Transverse colon (tissue), 4 donors: ENCODE data around the gene INPPL1. TPM values are rescaled to one million over a fixed set of nuclear protein-coding genes. Genes with fewer than 3 reads are reported as not detected.

ENCODE experiments used
- DNase-seq: peaks from one replicate; pipeline ENCODE4 v3.0.0-alpha.2; 2019
- H3K27ac ChIP-seq, 4 donors: fragments of 200-600 bp; sonication (generic); 2 replicates each; pipeline ENCODE4 v1.5.1; 2016 to 2018; ENCODE audit warnings: inconsistent platforms in 4 of 4
- H3K27me3 ChIP-seq: fragments of 200-600 bp; sonication (generic); 2 replicates; pipeline ENCODE4 v1.5.1; 2017; ENCODE audit warnings: inconsistent platforms
- H3K36me3 ChIP-seq, 4 donors: fragments of 200-600 bp; sonication (generic); 2 replicates each; pipeline ENCODE4 v1.5.1; 2017 to 2019; ENCODE audit warnings: inconsistent platforms in 4 of 4
- H3K4me1 ChIP-seq, 4 donors: fragments of 200-600 bp; sonication (generic); 2 replicates each; pipeline ENCODE4 v1.5.1; 2017 to 2020; ENCODE audit warnings: inconsistent platforms in 4 of 4
- H3K4me3 ChIP-seq, 4 donors: fragments of 200-600 bp; sonication (generic); 1 replicate in 1 of 4; 2 replicates in 3 of 4; pipeline versions ENCODE4 v1.5.1 to v1.6.1; 2017 to 2019; ENCODE audit warnings: inconsistent platforms in 4 of 4
- H3K9me3 ChIP-seq, 2 donors: fragments of 200-600 bp; sonication (generic); 2 replicates each; pipeline ENCODE4 v1.5.1; 2017 to 2019; ENCODE audit warnings: inconsistent platforms in 2 of 2
- CTCF ChIP-seq, 5 experiments: fragments of 200-600 bp in 3 of 5; fragments of 450-650 bp in 2 of 5; sonication (generic) in 3 of 5; IDR thresholded peaks; 1 replicate in 2 of 5; 2 replicates in 3 of 5; pipeline ENCODE4 v1.5.1; 2016 to 2017; ENCODE audit warnings: antibody characterized with exemption in 5 of 5, inconsistent platforms in 3 of 5, mild to moderate bottlenecking in 2 of 5, moderate library complexity in 1 of 5
- EP300 ChIP-seq: sonication (generic); formaldehyde crosslinking; IDR thresholded peaks from one replicate; pipeline ENCODE4 v1.6.1; 2017; ENCODE audit warnings: antibody characterized with exemption, low read depth
- POLR2A ChIP-seq: fragments of 450-650 bp; IDR thresholded peaks from one replicate; pipeline ENCODE4 v1.6.1; 2016; ENCODE audit warnings: antibody characterized with exemption, mild to moderate bottlenecking, moderate library complexity
- POLR2AphosphoS5 ChIP-seq, 3 donors: sonication (generic); formaldehyde crosslinking; IDR thresholded peaks; one replicate each; pipeline ENCODE4 v1.6.1; 2016; ENCODE audit warnings: antibody characterized with exemption in 3 of 3
- WGBS, 2 donors: methylation state at CpG; one replicate each; pipeline ENCODE4 v1.1.5; 2018; ENCODE audit warnings: low coverage in 1 of 2; 5-methylcytosine and 5-hydroxymethylcytosine counted together
- in situ Hi-C, 4 donors: fragments of 200-750 bp; cut with MboI; loops; one replicate each; pipeline versions ENCODE4 v1.15.0 to v1.15.1; 2017; ENCODE audit warnings: low sequenced_read_pairs in 3 of 4, low pct_ligation_motif_present in 1 of 4, low pct_unique_long_range_greater_than_20kb in 1 of 4
- intact Hi-C: fragments of 100-400 bp; cut with DNase I; formaldehyde crosslinking; loops from one replicate; pipeline ENCODE4 v1.15.1; 2023; ENCODE audit warnings: low total_unique reads
- total RNA-seq, 4 donors: library from RNA; depleted of rRNA; stranded (reverse); fragments of >200 nt; gene quantifications; one replicate each; pipeline ENCODE4 v1.1.0, GENCODE V29; 2016

INPPL1 gene
- total RNA-seq, 4 donors from 2014 or later: 92.8 to 388 (median 157) TPM

DNA sequence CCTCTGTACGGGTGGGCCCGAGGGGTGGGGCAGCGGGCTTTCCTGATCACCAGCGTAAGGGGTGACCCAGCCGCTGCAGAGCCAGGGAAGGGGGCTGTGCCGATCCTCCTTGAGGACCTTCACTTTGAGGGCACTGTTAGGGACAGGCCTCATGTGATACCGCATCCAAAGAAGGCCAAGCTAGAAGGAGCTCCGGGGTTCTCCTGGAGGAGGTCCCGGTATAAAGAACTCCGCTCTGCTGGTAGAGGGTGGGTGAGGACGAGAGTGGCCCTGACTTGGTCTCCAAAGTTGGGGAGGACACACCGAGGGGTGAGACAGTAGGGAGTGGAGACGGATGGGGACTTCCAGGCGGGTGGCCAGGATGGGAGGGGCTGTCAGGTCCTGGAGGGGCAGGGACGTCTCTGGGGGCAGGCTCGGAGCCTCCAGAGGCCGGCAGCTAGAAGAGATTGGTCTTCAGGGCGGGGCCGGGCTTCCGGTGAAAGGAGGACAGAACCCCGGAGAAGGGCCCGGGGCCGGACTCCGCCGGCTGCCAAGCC, 14.8 kb downstream of the INPPL1 start:
- intact Hi-C loops: no loop called here
- Histone ChIP-seq H3K36me3 (peaks cover 0 to 17% (median 7%) of the 10 kb centered on the region in 4 donors), H3K4me1 (peaks cover 8 to 54% (median 45%) of the 10 kb centered on the region in 4 donors), H3K4me3 (peak overlapping the region in 3 of 4 donors; percentile 18 to 47 (median 31)), H3K9me3 (no peaks in the 10 kb centered on the region), H3K27me3 (peaks cover 45% of the 10 kb centered on the region), H3K27ac (peak overlapping the region; percentile 46 to 67 (median 59))
- DNase-seq: peak; percentile 61
- in situ Hi-C loops: no loop called here
- TF ChIP-seq EP300: no peak
- no peak for TF ChIP-seq CTCF (IDR thresholded peaks at IDR 0.05)
- no peak for TF ChIP-seq POLR2AphosphoS5 (IDR thresholded peaks at IDR 0.05)
- WGBS, 2 donors: 14% methylated on average over 24 of the region's 25 CpGs; no CpG with 5 or more reads in 1 of the 2 donors

DNA sequence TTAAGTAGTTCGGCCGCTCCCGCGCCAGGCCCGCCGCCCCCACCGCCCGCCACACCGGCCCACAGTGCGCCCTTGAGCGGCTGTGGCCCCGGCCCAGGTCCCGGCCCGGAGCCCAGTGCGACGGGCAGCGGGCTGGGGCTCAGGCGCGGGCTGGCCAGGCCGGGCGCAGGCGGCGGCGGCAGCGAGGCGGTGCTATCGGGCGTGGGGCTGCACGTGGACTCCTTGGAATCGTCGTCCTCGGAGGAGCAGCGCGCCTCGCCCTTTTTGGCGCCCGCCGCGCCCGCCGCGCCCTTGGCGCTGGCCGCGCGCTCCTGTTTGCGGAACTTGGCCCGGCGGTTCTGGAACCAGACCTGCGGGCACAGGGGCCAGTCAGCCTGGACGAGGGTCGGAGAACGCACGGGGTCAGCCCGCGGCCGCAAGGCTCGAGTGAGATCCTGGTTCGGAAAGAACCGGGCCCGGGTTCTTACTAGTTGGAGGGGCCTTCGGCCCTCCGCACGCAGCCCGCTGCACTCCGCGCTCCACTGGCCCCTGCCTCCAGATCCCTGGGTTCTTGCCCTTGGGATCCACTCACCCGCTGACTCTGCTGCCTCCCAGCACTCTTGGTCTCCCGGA, 15.4 kb downstream of the INPPL1 start:
- Histone ChIP-seq H3K36me3 (peaks cover 0 to 13% (median 7%) of the 10 kb centered on the region in 4 donors), H3K27me3 (peaks cover 51% of the 10 kb centered on the region), H3K27ac (peak overlapping the region; percentile 46 to 67 (median 59)), H3K4me1 (peaks cover 8 to 57% (median 46%) of the 10 kb centered on the region in 4 donors), H3K9me3 (no peaks in the 10 kb centered on the region), H3K4me3 (peak overlapping the region in 3 of 4 donors; percentile 18 to 47 (median 31))
- 6% methylated on average over 43 of the region's 69 CpGs; no CpG with 5 or more reads in 1 of the 2 donors for WGBS, 2 donors
- TF ChIP-seq EP300 (no peak), POLR2A (no peak), CTCF (IDR thresholded peaks at IDR 0.05) (no peak), POLR2AphosphoS5 (IDR thresholded peaks at IDR 0.05) (no peak)
- DNase-seq: peak; percentile 74
- intact Hi-C loops: no loop called here
- in situ Hi-C loops: no loop called here

GRCh38 chr11:72240461-72241290, 16.1 kb downstream of the INPPL1 start:
- in situ Hi-C loops (no loop called here), intact Hi-C loops (no loop called here)
- H3K27me3 ChIP-seq: peaks cover 58% of the 10 kb centered on the region
- peak overlapping the region in 2 of 4 donors; percentile 46 to 63 for H3K27ac ChIP-seq
- H3K4me3 ChIP-seq: peak overlapping the region in 2 of 4 donors; percentile 31 to 47
- peaks cover 0 to 8% (median 2%) of the 10 kb centered on the region in 4 donors for H3K36me3 ChIP-seq
- 0 to 18% methylated on average over 1 to 38 of the region's 44 CpGs for WGBS, 2 donors
- peaks cover 8 to 55% (median 44%) of the 10 kb centered on the region in 4 donors for H3K4me1 ChIP-seq
- no peak for DNase-seq
- no peak for TF ChIP-seq POLR2A
- no peak for TF ChIP-seq POLR2AphosphoS5 (IDR thresholded peaks at IDR 0.05)
- TF ChIP-seq CTCF (IDR thresholded peaks at IDR 0.05): no peak
- TF ChIP-seq EP300: no peak
- no peaks in the 10 kb centered on the region for H3K9me3 ChIP-seq

DNA sequence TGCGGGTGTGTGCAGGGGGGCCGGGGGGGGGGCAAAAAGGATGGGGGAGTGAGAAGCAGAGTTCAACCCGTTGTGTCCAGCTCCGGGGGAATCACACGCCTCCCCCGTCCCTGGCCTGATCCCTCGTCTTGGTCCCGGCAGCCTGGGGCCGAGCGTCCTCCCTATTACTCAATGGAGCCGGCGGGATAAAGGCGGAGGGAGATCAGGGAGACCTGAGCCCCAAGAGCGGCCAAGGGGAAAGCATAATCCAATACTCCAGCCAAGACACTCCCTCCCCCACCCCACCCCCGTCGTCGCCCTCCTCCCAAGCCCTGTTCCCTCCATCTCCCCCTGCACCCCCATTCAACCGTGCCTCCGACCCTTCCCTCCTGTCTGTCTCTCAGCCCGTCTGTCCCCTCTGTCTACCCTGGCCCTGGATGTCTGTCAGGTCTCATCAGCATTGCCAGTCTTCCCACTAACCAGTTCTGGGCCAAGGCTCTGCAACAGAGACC, 16.8 kb downstream of the INPPL1 start:
- no peaks in the 10 kb centered on the region for H3K9me3 ChIP-seq
- in situ Hi-C loops (no loop called here), intact Hi-C loops (no loop called here)
- H3K4me1 ChIP-seq: peaks cover 8 to 51% (median 42%) of the 10 kb centered on the region in 4 donors
- no peak for TF ChIP-seq EP300
- no peak for TF ChIP-seq POLR2A
- no peak for TF ChIP-seq POLR2AphosphoS5 (IDR thresholded peaks at IDR 0.05)
- no peak for TF ChIP-seq CTCF (IDR thresholded peaks at IDR 0.05)
- H3K27me3 ChIP-seq: peaks cover 65% of the 10 kb centered on the region
- no peak overlapping the region for H3K4me3 ChIP-seq
- DNase-seq: no peak
- 27 to 40% methylated on average over 12 to 16 of the region's 20 CpGs for WGBS, 2 donors
- peaks cover 0 to 8% (median 2%) of the 10 kb centered on the region in 4 donors for H3K36me3 ChIP-seq
- H3K27ac ChIP-seq: no peak overlapping the region
